Ammon's horn (tissue), 1 donor: ENCODE measurements around the gene SLC41A3.
"Not testable (repeated sequence)": the region's sequence is repeated elsewhere in the genome, so short reads cannot be mapped to it uniquely, and the experiment has no call there.

ENCODE experiments used
- DNase-seq: peaks from one replicate; pipeline ENCODE4 v3.0.0-alpha.2; 2016; ENCODE audit warnings: low spot score

The SLC41A3 gene

DNA sequence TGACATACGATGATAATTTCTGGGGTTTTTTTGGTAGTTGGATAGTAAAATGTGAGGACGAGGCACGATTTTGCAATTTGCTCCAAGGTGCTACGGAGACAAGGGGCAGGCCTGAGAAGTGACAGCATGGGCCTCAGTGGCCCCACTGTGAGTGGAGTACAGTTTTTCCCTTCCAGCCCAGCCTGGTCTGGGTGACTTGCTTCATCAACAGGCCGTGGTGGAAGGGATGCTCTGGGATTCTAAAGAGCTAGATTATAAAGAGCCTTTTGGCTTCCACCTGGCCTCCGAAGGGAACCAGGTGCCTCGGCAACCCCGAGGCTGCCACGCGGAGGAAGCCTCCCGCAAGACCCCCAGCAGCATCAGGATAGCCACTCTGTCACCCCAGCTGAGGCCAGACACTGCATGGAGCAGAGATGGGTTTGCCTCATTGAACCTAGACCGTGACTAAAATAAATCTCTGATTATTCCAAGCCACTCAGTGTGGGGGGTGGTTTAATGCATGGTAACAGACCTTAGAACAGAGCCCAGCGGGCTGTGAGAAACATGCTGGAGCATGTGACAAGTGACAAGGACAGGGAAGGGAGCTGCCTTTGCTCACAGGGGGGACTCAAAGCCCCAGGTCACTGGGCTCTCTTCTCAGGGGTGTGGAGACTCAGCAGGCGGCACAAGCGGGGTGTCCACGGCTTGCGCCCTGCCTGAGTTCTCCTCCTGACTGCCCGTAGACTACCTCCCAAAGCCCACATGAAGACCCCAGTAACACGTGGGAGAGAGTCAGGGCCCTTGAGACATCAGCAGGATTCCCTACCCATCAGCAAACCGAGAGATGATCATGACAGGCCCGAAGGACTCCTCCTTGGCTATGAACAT lies 22.6 kb upstream of the SLC41A3 start:
- no peak for DNase-seq

GRCh38 chr3:126105691-126106187 lies 21.8 kb upstream of the SLC41A3 start:
- no peak for DNase-seq

DNA sequence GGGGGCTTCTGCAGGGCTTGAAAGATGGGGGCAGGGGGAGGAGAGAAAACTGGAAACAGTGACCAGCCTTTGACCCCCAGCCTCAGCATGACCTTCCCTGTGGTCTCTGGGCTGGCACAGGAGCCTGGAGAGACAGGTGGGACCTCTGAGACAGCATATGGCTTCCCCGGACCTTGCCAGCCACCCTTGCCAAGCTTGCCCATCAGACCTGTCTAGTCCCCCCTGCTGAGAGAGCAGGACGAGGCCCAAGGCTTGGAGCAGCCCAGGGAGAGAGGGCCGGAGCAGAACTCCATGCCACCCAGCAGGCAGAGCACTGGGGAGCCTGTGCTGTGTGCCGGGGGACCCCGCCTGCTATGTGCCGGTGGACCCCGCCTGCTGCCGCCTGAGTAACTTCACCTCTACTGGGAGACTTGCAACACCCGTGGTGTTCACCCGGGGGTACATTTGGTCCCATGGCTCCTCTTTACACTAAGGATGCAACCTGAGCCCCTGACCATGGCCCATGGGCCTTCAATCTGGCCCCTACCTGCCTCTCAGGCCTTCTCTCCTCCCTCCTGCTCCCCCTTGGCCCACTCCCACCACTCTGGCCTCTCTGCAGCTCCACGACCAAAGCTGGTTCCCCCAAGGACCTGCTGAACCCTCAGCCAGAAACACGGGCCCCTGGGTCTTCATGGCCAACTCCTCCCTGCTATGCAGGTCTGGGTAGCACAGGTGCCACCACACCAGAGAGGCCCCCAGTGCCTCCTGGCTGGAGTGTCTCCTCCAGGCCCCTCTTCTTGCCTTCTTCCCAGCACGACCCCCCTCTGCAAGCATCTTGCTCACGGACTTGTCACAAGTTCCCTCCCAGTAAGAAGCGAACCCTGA lies 21.1 kb upstream of the SLC41A3 start:
- no peak for DNase-seq

GRCh38 chr3:126104028-126104635 lies 20.2 kb upstream of the SLC41A3 start:
- no peak for DNase-seq

DNA sequence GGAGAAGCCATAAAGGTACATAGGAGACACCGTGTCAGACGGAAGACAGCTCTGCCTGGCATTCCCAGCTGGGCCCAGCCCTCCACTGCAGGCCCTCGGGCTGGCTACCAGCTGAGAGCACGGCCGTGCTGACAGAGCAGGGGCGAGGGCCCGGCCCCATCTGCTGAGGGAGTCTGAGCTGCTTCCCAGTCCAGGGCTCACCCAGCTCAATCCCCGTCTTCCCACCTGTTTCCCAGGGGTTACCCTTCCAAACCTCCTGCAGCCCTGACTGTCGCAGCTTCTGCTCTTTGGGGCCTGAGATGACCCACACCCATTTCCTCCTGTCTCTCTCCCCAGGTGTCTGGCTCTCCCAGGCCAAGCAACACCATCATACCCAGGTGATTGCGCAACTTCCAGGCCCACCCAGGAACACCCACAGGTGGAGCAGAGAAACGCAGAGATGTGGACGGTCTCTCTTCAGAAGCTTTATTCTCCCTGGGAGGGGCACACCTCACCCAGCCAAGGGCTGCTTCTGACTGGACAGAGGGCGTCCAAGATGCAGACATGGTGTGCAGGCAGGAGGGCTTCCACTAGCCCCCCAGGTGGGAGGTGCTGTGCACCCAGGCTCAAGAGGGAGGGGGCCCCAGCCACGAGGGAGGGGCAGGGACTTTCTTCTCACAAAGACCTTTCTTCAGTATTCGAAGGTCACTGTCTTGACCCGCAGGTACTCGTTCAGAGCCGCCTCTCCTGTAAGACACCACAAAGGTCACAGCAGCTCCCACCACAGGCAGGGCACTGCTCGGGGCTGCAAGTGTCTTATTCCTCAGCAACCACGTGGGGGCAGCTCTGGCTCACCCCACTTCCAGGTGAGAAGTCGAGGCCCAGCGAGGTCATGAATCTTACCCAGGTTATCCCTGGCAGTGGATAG lies 19.4 kb upstream of the SLC41A3 start:
- DNase-seq: no peak

GRCh38 chr3:126102530-126102951 lies 18.6 kb upstream of the SLC41A3 start:
- DNase-seq: no peak

GRCh38 chr3:126102011-126102410 lies 18.1 kb upstream of the SLC41A3 start:
- no peak for DNase-seq

GRCh38 chr3:126101521-126101982 lies 17.6 kb upstream of the SLC41A3 start:
- DNase-seq: no peak

- DNase-seq: peak; percentile 40
Observed at GRCh38 chr3:126100634-126101301, 16.8 kb upstream of the SLC41A3 start.

- DNase-seq: no peak
Observed at GRCh38 chr3:126100269-126100633, 16.3 kb upstream of the SLC41A3 start.

- no peak for DNase-seq
Observed at GRCh38 chr3:126098391-126098858, 14.5 kb upstream of the SLC41A3 start.

- no peak for DNase-seq
Observed at GRCh38 chr3:126097801-126098200, 13.9 kb upstream of the SLC41A3 start.

- not testable (repeated sequence) for DNase-seq
Observed at GRCh38 chr3:126096274-126096673, 12.3 kb upstream of the SLC41A3 start.

DNA sequence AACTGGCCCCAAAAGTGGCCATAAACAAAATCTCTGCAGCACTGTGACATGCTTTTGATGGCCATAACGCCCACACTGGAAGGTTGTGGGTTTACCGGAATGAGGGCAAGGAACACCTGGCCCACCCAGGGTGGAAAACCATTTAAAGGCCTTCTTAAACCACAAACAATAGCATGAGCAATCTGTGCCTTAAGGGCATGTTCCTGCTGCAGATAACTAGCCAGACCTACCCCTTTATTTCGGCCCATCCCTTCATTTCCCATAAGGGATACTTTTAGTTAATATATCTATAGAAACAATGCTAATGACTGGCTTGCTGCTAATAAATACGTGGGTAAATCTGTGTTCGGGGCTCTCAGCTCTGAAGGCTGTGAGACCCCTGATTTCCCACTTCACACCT lies 8.2 kb upstream of the SLC41A3 start:
- not testable (repeated sequence) for DNase-seq

DNA sequence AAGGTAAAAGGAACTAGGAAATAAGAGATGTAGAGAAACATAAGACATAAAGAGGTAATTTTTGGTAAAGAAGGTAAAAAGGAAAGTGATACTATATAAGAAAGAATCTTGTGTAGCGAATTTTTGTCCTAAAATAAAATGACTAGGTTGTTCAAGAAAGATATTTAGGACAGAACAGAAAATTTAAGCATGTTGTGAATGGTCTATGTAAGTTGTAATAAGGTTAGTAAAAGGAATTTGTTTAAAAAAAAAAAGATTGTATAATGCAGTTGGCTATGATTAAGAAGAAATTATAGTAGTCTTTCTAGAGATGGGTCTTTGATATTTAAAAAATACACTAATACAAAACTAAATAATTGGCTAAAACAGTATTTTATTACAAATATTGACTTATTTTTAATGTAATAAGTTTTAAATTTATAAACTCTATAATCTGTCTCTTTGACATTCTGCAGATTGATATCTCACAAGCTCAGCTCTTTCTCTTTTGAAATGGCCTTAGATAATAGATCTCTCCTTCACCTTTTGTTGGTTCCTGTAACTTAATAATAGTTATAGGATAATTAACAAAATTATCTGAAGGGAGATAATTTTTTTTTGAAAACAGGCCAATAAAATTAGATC lies 3.7 kb upstream of the SLC41A3 start:
- no peak for DNase-seq

- DNase-seq: no peak
Observed at GRCh38 chr3:126085841-126086240, 1.9 kb upstream of the SLC41A3 start.

DNA sequence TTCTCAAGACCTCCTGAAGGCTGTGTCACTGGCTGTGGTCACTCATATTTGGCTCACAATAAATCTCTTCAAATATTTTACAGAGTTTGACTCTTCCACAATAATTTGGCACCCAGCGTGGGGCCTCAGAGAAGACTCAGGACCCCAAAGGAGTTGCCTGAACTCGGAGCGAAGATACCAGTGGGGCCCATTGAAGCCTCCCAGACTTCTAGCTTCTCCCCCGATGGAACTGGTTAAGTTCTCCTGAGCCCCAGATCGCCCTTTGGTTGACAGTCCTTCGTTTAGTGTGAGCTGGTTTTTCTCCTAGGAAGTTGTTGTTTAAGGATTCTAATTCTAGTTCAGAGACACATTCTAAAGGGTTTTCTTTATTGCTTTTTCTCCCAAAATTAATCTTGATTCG lies 1.4 kb upstream of the SLC41A3 start:
- no peak for DNase-seq

DNA sequence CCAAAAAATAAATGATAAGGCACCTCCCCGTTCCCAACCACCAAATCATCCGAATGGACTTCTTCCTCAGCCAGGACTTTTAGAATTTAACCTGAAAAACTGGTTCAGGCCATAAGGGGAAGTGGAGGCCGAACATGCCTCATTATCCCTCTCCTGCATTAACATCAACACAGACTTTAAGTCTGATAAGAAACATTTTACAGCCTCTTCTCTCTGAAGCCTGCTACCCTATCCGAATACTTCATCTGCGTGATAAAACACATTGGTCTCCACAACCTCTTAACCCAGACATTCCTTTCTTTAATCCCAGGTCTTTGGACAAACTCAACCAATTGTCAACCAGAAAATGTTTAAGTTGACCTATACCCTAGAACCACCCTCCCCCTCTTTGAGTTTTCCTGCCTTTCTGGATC lies 850 bp upstream of the SLC41A3 start:
- DNase-seq: no peak

GRCh38 chr3:126083511-126083912 lies 412 bp downstream of the SLC41A3 start:
- DNase-seq: no peak

DNA sequence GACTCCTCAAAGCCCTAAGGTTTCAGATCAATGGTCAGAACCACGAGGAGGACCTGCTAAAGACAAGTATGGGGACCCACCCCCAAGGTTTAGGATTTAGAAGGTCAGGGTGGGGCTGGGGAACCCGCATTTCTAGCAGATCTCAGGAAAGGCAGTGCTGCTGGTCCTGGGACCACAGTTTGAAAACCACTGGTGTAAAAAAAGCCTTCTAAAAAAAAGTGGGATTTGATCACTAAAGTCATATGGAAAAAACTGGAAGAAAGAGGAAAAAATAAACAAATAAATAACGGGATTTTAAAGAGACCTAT lies 832 bp downstream of the SLC41A3 start:
- DNase-seq: no peak
